BE2C (cell line): ENCODE measurements around the gene ATF1.
A peak's percentile ranks its signal among the peaks of the same experiment; 100 is the strongest.
"Not testable (repeated sequence)": the region's sequence is repeated elsewhere in the genome, so short reads cannot be mapped to it uniquely, and the experiment has no call there.

Experiments used
- DNase-seq: peaks from one replicate; pipeline ENCODE4 v3.0.0-alpha.2; 2020
- H3K27me3 ChIP-seq: fragments of 250-450 bp; sonication (Bioruptor Pico); 2 replicates; pipeline ENCODE4 v1.5.1; 2020; ENCODE audit warnings: mild to moderate bottlenecking
- H3K36me3 ChIP-seq: fragments of 250-450 bp; sonication (Bioruptor Pico); 2 replicates; pipeline ENCODE4 v1.5.1; 2020; ENCODE audit warnings: mild to moderate bottlenecking
- H3K4me1 ChIP-seq: fragments of 250-450 bp; sonication (Bioruptor Pico); 2 replicates; pipeline ENCODE4 v1.5.1; 2020
- H3K4me3 ChIP-seq: 2 replicates; pipeline ENCODE4 v1.5.1; 2011; ENCODE audit warnings: low read depth, low read length
- H3K9me3 ChIP-seq: fragments of 250-450 bp; sonication (Bioruptor Pico); 2 replicates; pipeline ENCODE4 v1.5.1; 2020
- CTCF ChIP-seq: IDR thresholded peaks from 2 replicates; pipeline ENCODE4 v1.5.1; 2012; ENCODE audit warnings: mild to moderate bottlenecking, low read depth, low read length

Gene ATF1

GRCh38 chr12:50765095-50765911, 1.4 kb downstream of the ATF1 start:
- TF ChIP-seq CTCF: peak; percentile 81
- H3K4me3 ChIP-seq: peak overlapping the region; percentile 77
- H3K9me3 ChIP-seq: no peaks in the 10 kb centered on the region; the same call in 1 of the 2 replicates
- peaks cover 11% of the 10 kb centered on the region for H3K4me1 ChIP-seq
- no peaks in the 10 kb centered on the region for H3K27me3 ChIP-seq
- peak; percentile 51 for DNase-seq
- H3K36me3 ChIP-seq: no peaks in the 10 kb centered on the region

- peaks cover 11% of the 10 kb centered on the region for H3K4me1 ChIP-seq
- no peak for DNase-seq
These were observed 4.5 kb downstream of the ATF1 start for GRCh38 chr12:50768391-50768790.

GRCh38 chr12:50768813-50769212, 4.9 kb downstream of the ATF1 start:
- DNase-seq: peak; percentile 68
- H3K36me3 ChIP-seq: not testable (repeated sequence)
- H3K4me3 ChIP-seq: peak overlapping the region; percentile 10; the same call in 1 of the 2 replicates

More at GRCh38 chr12:50768391-50768790, 4.5 kb downstream of the ATF1 start:
- TF ChIP-seq CTCF: no peak
- Histone ChIP-seq H3K9me3 (no peaks in the 10 kb centered on the region), H3K27me3 (no peaks in the 10 kb centered on the region), H3K36me3 (peaks cover 3% of the 10 kb centered on the region; the same call in 1 of the 2 replicates), H3K4me3 (peak overlapping the region; percentile 10; the same call in 1 of the 2 replicates)

GRCh38 chr12:50771409-50771808, 7.5 kb downstream of the ATF1 start:
- Histone ChIP-seq H3K27me3 (no peaks in the 10 kb centered on the region), H3K4me1 (peaks cover 4% of the 10 kb centered on the region; the same call in 1 of the 2 replicates), H3K4me3 (no peak overlapping the region), H3K36me3 (peaks cover 6% of the 10 kb centered on the region), H3K9me3 (no peaks in the 10 kb centered on the region)
- no peak for DNase-seq
- TF ChIP-seq CTCF: no peak

More at GRCh38 chr12:50768813-50769212, 4.9 kb downstream of the ATF1 start:
- peaks cover 11% of the 10 kb centered on the region for H3K4me1 ChIP-seq
- H3K27me3 ChIP-seq, H3K9me3 ChIP-seq: not testable (repeated sequence)

- DNase-seq: no peak
These were observed 8.6 kb downstream of the ATF1 start for GRCh38 chr12:50772470-50772869.

GRCh38 chr12:50772877-50773276, 9.0 kb downstream of the ATF1 start:
- H3K9me3 ChIP-seq: no peaks in the 10 kb centered on the region
- no peaks in the 10 kb centered on the region for H3K27me3 ChIP-seq
- no peak for TF ChIP-seq CTCF
- peaks cover 11% of the 10 kb centered on the region for H3K36me3 ChIP-seq
- no peak for DNase-seq
- H3K4me1 ChIP-seq: peaks cover 4% of the 10 kb centered on the region; the same call in 1 of the 2 replicates
- H3K4me3 ChIP-seq: no peak overlapping the region

More at GRCh38 chr12:50772470-50772869, 8.6 kb downstream of the ATF1 start:
- TF ChIP-seq CTCF: no peak
- no peaks in the 10 kb centered on the region for H3K27me3 ChIP-seq
- H3K4me3 ChIP-seq: no peak overlapping the region
- H3K4me1 ChIP-seq: peaks cover 4% of the 10 kb centered on the region; the same call in 1 of the 2 replicates
- peaks cover 11% of the 10 kb centered on the region for H3K36me3 ChIP-seq
- no peaks in the 10 kb centered on the region for H3K9me3 ChIP-seq
